ENCODE measurements around the gene KCNK17.

The KCNK17 gene

DNA sequence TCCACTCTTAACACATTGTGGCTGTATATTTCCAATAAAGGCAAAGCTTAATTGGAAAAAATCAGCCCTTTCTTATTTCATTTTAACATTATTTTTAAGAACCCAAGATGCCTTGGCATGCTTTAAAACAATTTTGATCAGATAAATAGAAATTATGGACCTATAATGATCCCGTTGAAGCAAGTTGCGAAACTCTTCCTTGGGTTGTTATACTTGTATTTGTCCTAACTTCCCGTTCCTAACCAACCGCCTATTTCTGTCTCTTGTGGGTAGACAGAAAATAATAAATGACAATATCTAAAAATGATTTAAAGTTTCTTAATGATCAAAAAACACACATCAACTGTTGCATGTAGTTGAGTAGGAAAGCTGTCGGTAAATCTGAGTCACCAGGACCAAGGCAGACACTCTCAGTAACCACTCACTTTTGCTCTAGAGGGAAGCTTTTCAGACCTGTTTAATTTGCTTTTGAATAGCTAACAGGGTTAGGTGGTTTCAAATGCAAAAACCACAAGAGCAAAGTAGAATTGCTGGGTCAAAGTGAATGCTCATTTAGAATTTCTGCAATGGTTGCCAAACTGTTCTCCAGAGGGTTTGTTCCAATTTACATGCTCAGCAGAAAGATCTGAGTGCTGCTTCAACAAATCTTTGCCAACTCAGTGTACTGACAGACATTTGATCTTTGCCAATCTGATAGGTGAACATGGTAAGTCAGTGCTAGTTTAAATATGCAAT is 50.7 kb downstream of the KCNK17 start:
- DNase-seq = no peak

DNA sequence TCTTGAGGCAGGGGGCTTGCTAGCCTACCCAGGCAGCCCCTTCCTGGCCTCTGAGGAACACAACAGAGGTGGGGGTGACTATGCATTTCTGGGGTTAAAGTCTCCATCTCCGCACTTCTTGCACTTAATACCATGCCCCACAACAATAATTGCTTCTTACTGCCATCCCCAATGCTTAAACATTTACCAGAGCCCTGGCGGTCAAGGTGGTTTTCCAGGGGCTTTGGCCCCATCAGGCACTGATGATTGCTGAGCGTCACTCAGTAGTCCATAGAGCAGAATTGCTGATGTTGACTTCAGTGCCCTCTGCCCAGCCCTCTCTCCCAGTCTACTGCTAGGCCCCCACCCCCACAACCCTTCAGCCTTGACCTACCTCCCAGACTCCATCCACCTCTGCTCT is 52.5 kb downstream of the KCNK17 start:
- no peak for DNase-seq

- DNase-seq = no peak
These were observed 53.3 kb downstream of the KCNK17 start for GRCh38 chr6:39260953-39261352.

GRCh38 chr6:39260456-39260855 is 53.8 kb downstream of the KCNK17 start:
- no peak for DNase-seq

DNA sequence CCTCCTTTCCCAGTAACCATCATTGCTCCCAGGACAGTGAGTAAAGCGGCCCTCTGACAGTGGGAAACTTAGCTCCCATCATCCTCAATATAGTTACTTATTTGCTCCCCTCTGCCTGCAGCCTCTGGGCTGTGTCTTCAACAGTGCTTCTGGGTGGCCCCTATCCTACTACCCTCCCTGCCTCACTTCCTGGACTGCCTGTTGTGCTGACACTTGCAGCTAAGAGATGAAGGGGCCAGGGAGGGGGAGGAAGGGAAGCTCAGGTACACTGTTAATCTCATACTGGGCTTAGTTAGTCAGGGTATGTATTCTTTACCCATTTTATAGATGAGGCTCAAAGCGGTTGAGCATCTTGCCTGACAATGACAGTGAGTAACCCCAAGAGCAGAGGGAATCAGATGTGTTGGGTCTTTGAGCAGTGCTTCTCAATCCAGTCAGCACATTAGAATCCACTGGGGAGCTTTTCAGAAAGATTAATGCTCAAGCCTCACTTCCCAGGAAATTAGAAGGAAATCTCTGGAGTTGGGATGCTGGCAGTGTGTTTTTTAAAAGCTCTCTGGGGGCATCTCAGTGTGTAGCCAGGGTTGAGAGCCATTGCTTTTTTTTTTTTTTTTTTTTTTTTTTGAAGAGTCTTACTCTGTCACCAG is 57.8 kb downstream of the KCNK17 start:
- DNase-seq = no peak

DNA sequence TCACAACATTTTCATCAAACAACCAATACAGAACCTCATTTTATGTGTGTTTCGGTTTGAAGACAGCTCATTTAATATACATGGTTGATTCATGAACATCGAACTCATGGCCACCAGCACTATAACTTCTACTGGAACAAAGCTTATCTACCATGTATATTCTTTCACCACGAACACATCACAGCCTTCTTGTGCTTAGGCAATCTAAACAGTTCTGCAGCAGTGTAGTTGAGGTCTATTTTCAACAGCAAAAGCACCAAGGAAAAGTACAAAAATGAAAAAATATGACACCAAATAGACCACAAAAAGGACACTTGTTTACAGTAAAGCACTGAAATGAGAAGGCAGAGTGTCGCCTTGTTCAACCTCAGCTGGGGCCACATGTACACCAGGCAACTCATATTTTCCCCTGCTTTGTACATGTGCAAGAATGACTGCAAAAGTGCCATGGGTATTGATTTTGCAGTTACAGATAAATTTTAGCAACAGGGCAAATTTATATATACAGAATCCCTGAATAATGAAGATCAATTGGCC is 59.2 kb downstream of the KCNK17 start:
- DNase-seq = no peak

DNA sequence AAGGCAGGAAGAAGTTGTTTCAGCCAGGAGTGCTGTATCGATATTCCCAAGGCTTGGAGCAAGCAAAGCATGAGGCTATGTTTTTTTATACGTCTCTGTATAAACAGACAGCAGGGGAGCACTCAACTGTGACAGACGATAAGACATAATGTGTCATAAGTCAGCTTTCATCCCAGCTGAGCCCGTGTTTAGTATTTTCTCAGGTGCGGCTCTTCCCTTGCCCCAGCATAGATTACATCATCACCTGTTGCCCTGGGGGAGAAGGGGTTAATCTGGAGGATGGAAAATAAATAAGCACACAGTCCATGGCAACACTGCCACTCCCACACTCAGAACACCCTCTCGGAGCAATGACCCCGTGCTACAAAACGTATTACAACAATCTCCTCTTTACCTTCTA is 62.8 kb downstream of the KCNK17 start:
- DNase-seq = no peak

DNA sequence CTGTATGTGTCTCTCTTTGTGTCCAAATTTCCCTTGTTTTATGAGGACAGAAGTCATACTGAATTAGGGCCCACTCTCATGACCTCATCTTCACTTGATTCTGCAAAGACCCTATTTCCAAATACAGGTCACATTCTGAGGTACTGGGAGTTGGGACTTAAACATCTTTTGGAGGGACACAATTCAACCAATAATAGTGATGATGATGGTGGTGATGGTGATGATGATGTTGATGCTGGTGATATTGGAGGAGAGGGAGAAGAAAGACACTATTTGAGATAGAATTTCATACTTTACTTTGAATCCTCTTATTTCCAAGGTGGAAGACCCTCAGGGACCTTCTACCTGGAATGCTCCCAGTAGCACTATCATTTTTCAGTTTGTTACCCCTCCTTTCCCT is 63.7 kb downstream of the KCNK17 start:
- no peak for DNase-seq

DNA sequence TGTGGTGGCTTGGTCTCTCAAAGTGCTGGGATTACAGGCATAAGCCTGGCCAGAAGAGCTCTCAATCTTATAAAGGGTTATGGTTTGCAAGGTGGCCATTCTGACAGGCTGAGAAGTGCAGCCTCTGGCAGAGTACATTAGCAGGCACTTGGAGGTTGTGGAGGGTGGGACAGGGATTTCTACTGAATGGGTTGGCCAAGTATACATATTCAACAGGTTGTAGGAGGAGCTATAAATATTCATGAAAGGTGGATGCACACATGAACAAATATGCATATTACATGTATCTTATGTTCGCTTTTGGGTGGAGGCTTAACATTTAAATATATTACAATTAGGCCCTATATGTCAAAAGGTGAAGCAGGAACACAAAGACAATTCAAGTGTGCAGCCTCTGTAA is 64.9 kb downstream of the KCNK17 start:
- DNase-seq = no peak

All from NCI-H1694 treated with DMSO at 0.1 percent for 48 hours (cell line).